HepG2 (cell line): ENCODE data around the gene SIX3. TPM values are rescaled to one million over a fixed set of nuclear protein-coding genes. Genes with fewer than 3 reads are reported as not detected.

ENCODE experiments used
- ATAC-seq: fragments of 200-7000 bp; cut with Tn5 transposase; 3 replicates; pipeline ENCODE4 v1.9.1; 2020; ENCODE audit warnings: mild to moderate bottlenecking, moderate library complexity
- BruUV-seq: library from RNA; stranded (reverse); fragments of 400-500 nt; replicated peaks from 2 replicates; lab custom pipeline; 2021; lab: Mats Ljungman, UMichigan
- CTCF ChIA-PET: fragments of 300-600 bp; formaldehyde crosslinking; extraction: SDS; loops from one replicate; lab custom pipeline; 2021; ENCODE audit warnings: low total read pairs, inconsistent platforms, low intra/inter-chr PET ratio; lab: Yijun Ruan, JAX
- POLR2A ChIA-PET: fragments of 350-600 bp; sonication (Branson Sonifier 250); formaldehyde crosslinking; loops from one replicate; lab custom pipeline; 2020; ENCODE audit warnings: antibody characterized with exemption, inconsistent platforms; lab: Yijun Ruan, JAX
- DNase-seq: peaks from one replicate; pipeline ENCODE4 v3.0.0-alpha.2; 2015; ENCODE audit warnings: low spot score
- FAIRE-seq: peaks from 3 replicates; lab custom pipeline; 2011; peaks lifted over from hg19 to GRCh38; lab: Jason Lieb, UNC
- H2AFZ ChIP-seq: one replicate; pipeline ENCODE4 v1.6.1; 2011; ENCODE audit warnings: low read length, inconsistent platforms
- H3K27ac ChIP-seq: fragments of 300-600 bp; 3 replicates; pipeline ENCODE4 v1.8.0; 2011; ENCODE audit warnings: mixed run types, mild to moderate bottlenecking, mixed read lengths, low read length, inconsistent platforms; ENCODE audit not compliant: insufficient read depth; ENCODE audit errors: extremely low read length
- H3K27me3 ChIP-seq, 2 experiments: fragments of 200-600 bp in 1 of 2; 2 replicates in 1 of 2; 3 replicates in 1 of 2; pipeline versions ENCODE4 v1.6.0 to v1.8.0; 2011; ENCODE audit warnings: low read length in 2 of 2, mild to moderate bottlenecking in 2 of 2, moderate library complexity in 2 of 2, inconsistent platforms in 1 of 2; ENCODE audit not compliant: insufficient read depth in 2 of 2, control insufficient read depth in 1 of 2
- H3K36me3 ChIP-seq, 2 experiments: fragments of 200-600 bp in 1 of 2; replicated peaks in 1 of 2; 2 replicates in 1 of 2; 3 replicates in 1 of 2; pipeline versions ENCODE4 v1.5.1 to v1.8.0; 2011; ENCODE audit warnings: low read length in 2 of 2, inconsistent platforms in 1 of 2; ENCODE audit not compliant: insufficient read depth in 2 of 2, control insufficient read depth in 1 of 2
- H3K4me1 ChIP-seq: 2 replicates; pipeline ENCODE4 v1.5.1; 2012; ENCODE audit warnings: low read length, inconsistent platforms; ENCODE audit not compliant: insufficient read depth
- H3K4me2 ChIP-seq: 2 replicates; pipeline ENCODE4 v1.6.0; 2011; ENCODE audit warnings: low read depth, low read length, inconsistent platforms
- H3K4me3 ChIP-seq, 3 experiments: fragments of 200-600 bp in 1 of 3; sonication (generic), shearing (Covaris generic) in 1 of 3; replicated peaks in 1 of 3; 2 replicates each; pipeline ENCODE4 v1.5.1; 2011 to 2016; ENCODE audit warnings: low read length in 3 of 3, inconsistent platforms in 2 of 3, low read depth in 2 of 3, mild to moderate bottlenecking in 2 of 3, control low read depth in 1 of 3, mixed read lengths in 1 of 3; ENCODE audit not compliant: insufficient read depth in 1 of 3
- H3K79me2 ChIP-seq: one replicate; pipeline ENCODE4 v1.6.1; 2011; ENCODE audit warnings: low read length, inconsistent platforms; ENCODE audit not compliant: insufficient read depth
- H3K9ac ChIP-seq: 2 replicates; pipeline ENCODE4 v1.6.0; 2011; ENCODE audit warnings: mild to moderate bottlenecking, low read depth, low read length, inconsistent platforms; ENCODE audit not compliant: insufficient read depth
- H3K9me3 ChIP-seq: 2 replicates; pipeline ENCODE4 v1.5.1; 2012; ENCODE audit warnings: mild to moderate bottlenecking, low read length
- H4K20me1 ChIP-seq: 2 replicates; pipeline ENCODE4 v1.6.0; 2011; ENCODE audit warnings: inconsistent platforms, mild to moderate bottlenecking, low read length, moderate library complexity; ENCODE audit not compliant: insufficient read depth
- BHLHE40 ChIP-seq: IDR thresholded peaks from 2 replicates; pipeline ENCODE4 v1.6.1; 2011; ENCODE audit warnings: low read length, improper control_type of control experiment
- ETV5 ChIP-seq: IDR thresholded peaks from 2 replicates; pipeline ENCODE4 v1.6.1; 2018; ENCODE audit warnings: missing biosample characterization, missing genetic modification reagents, inconsistent platforms, borderline replicate concordance
- FOXA1 ChIP-seq, 2 experiments: fragments of 450-650 bp in 1 of 2; sonication (generic) in 1 of 2; formaldehyde crosslinking in 1 of 2; IDR thresholded peaks; 2 replicates each; pipeline versions ENCODE4 v1.4.0 to v1.6.1; 2016 to 2020; ENCODE audit warnings: missing genetic modification reagents in 1 of 2
- FOXA3 ChIP-seq: IDR thresholded peaks from 2 replicates; pipeline ENCODE4 v1.6.1; 2016; ENCODE audit warnings: missing genetic modification reagents, missing compliant biosample characterization
- MXI1 ChIP-seq: IDR thresholded peaks from 3 replicates; pipeline ENCODE4 v1.6.1; 2012; ENCODE audit warnings: low read depth, low read length, inconsistent platforms, borderline replicate concordance
- NFKB2 ChIP-seq: sonication (generic); formaldehyde crosslinking; IDR thresholded peaks from 2 replicates; pipeline ENCODE4 v1.4.0; 2020; ENCODE audit warnings: missing genetic modification reagents, borderline replicate concordance
- POLR2A ChIP-seq, 2 experiments: IDR thresholded peaks; 2 replicates each; pipeline ENCODE4 v1.6.1; 2011; ENCODE audit warnings: low read depth in 2 of 2, low read length in 2 of 2, mild to moderate bottlenecking in 1 of 2, moderate library complexity in 1 of 2; ENCODE audit not compliant: insufficient read depth in 1 of 2
- RFXAP ChIP-seq: sonication (generic); formaldehyde crosslinking; IDR thresholded peaks from 2 replicates; pipeline ENCODE4 v1.4.0; 2020; ENCODE audit warnings: missing genetic modification reagents, borderline replicate concordance
- ZFY ChIP-seq: sonication (generic); formaldehyde crosslinking; IDR thresholded peaks from 2 replicates; pipeline ENCODE4 v1.4.0; 2020; ENCODE audit warnings: missing genetic modification reagents
- ZNF12 ChIP-seq: sonication (generic); formaldehyde crosslinking; IDR thresholded peaks from 2 replicates; pipeline ENCODE4 v1.5.0; 2020; ENCODE audit warnings: missing genetic modification reagents
- ZNF225 ChIP-seq: sonication (generic); formaldehyde crosslinking; IDR thresholded peaks from 2 replicates; pipeline ENCODE4 v1.4.0; 2020; ENCODE audit warnings: mild to moderate bottlenecking, missing genetic modification reagents
- ZNF746 ChIP-seq: sonication (generic); formaldehyde crosslinking; IDR thresholded peaks from 2 replicates; pipeline ENCODE4 v1.8.0; 2022; ENCODE audit warnings: mild to moderate bottlenecking, missing genetic modification reagents
- ZNF75D ChIP-seq: sonication (generic); formaldehyde crosslinking; IDR thresholded peaks from 2 replicates; pipeline ENCODE4 v1.8.1; 2023; ENCODE audit warnings: missing genetic modification reagents, mild to moderate bottlenecking, borderline replicate concordance
- WGBS: methylation state at CpG from one replicate; pipeline ENCODE4 v1.1.6; 2017; ENCODE audit warnings: low lambda C conversion rate; 5-methylcytosine and 5-hydroxymethylcytosine counted together
- in situ Hi-C: cut with HindIII; loops from 2 replicates; pipeline ENCODE4 v1.10.0; 2017; ENCODE audit warnings: low pct_unique_long_range_greater_than_20kb; ENCODE audit not compliant: extremely low pct_ligation_motif_present
- intact Hi-C: fragments of 100-400 bp; cut with micrococcal nuclease; formaldehyde crosslinking; loops from one replicate; pipeline ENCODE4 v1.10.0; 2022; ENCODE audit not compliant: unreplicated experiment
- polyA plus RNA-seq, 8 experiments: library from polyadenylated mRNA; depleted of rRNA in 3 of 8; stranded (reverse) in 7 of 8; unstranded in 1 of 8; fragments of >200 nt; fragmentation: Illumina TruSeq in 4 of 8; extraction: Trizol in 4 of 8; gene quantifications; 2 replicates each; pipeline versions ENCODE4 v1.2.1 to v1.2.3, GENCODE V29; 2011 to 2016; ENCODE audit warnings: low read depth in 4 of 8, missing spikeins in 1 of 8, mixed read lengths in 1 of 8; ENCODE audit not compliant: insufficient read depth in 1 of 8
- total RNA-seq, 5 experiments: library from RNA; depleted of rRNA; stranded (reverse); fragments of >200 nt; fragmentation: Illumina TruSeq; extraction: Trizol; gene quantifications; 2 replicates each; pipeline ENCODE4 v1.2.3, GENCODE V29; 2016; ENCODE audit warnings: low read depth in 1 of 5
- TF ChIP-seq, protein P1 (sequence below): sonication (generic); formaldehyde crosslinking; IDR thresholded peaks from 2 replicates; pipeline ENCODE4 v1.5.0; 2020; ENCODE audit warnings: missing genetic modification reagents
- TF ChIP-seq, protein P2 (sequence below): sonication (generic); formaldehyde crosslinking; IDR thresholded peaks from 2 replicates; pipeline ENCODE4 v1.4.0; 2020; ENCODE audit warnings: missing genetic modification reagents
- TF ChIP-seq, protein P3 (sequence below): sonication (generic); formaldehyde crosslinking; IDR thresholded peaks from 2 replicates; pipeline ENCODE4 v1.5.0; 2020; ENCODE audit warnings: missing genetic modification reagents, mild to moderate bottlenecking, borderline replicate concordance

SIX3 gene
- total and polyA plus RNA-seq, 2 of the 13 experiments (the other 11 are each of a cell fraction or from before 2014, with no cell fraction given) = not detected

DNA sequence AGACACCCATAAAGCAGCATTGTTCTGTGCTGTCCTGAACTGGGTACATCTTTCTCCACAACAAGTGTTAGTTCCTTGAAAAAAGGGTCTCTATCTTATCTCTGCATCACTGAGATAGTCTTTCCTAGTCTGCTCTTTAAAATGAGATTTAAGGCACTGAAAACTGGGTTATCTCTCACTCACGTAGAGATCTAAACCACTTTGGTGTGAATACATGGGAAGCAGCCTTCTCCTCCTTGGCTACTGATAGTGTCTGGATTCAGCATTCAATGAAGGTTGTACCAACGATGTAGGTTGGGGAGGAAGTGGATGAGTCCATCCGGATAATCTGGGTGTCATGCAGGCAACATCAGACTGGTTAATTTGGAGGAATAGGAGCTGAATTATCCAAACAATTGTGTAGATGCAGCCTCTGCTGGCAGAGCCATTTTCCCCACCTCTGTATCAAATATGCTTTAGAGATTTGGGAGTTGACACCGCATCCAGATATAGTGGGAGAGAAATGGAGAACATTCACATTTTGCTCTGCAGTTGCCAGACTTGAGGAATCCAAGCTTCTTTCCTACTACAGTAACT, 15.9 kb upstream of the SIX3 start:
- no peaks in the 10 kb centered on the region for H4K20me1 ChIP-seq
- no peak overlapping the region for H2AFZ ChIP-seq
- in situ Hi-C loops (no loop called here), intact Hi-C loops (no loop called here)
- peaks cover 1 to 59% of the 10 kb centered on the region in 2 experiments; a peak in 3 of 5 replicates for H3K27me3 ChIP-seq
- H3K79me2 ChIP-seq = no peaks in the 10 kb centered on the region
- ChIA-PET CTCF (no interaction called here), POLR2A (no interaction called here)
- H3K4me1 ChIP-seq = no peaks in the 10 kb centered on the region
- H3K9ac ChIP-seq = no peak overlapping the region
- no peak overlapping the region for H3K27ac ChIP-seq
- H3K4me2 ChIP-seq = no peak overlapping the region
- no peak for ATAC-seq
- no peak for DNase-seq
- H3K36me3 ChIP-seq = no peaks in the 10 kb centered on the region
- TF ChIP-seq ZFY (CRISPR knock-in tag) (no peak), ZNF225 (CRISPR knock-in tag) (no peak), FOXA3 (CRISPR knock-in tag) (no peak), ZNF12 (CRISPR knock-in tag) (no peak), ZNF75D (no peak)
- TF ChIP-seq, protein P1, sequence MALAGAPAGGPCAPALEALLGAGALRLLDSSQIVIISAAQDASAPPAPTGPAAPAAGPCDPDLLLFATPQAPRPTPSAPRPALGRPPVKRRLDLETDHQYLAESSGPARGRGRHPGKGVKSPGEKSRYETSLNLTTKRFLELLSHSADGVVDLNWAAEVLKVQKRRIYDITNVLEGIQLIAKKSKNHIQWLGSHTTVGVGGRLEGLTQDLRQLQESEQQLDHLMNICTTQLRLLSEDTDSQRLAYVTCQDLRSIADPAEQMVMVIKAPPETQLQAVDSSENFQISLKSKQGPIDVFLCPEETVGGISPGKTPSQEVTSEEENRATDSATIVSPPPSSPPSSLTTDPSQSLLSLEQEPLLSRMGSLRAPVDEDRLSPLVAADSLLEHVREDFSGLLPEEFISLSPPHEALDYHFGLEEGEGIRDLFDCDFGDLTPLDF (CRISPR knock-in tag) = no peak
- BruUV-seq = no TSS peak
- FAIRE-seq = no peak
- H3K4me3 ChIP-seq = no peak overlapping the region
- H3K9me3 ChIP-seq = no peaks in the 10 kb centered on the region
- WGBS = 15% methylated on average over 4 of the region's 4 CpGs

DNA sequence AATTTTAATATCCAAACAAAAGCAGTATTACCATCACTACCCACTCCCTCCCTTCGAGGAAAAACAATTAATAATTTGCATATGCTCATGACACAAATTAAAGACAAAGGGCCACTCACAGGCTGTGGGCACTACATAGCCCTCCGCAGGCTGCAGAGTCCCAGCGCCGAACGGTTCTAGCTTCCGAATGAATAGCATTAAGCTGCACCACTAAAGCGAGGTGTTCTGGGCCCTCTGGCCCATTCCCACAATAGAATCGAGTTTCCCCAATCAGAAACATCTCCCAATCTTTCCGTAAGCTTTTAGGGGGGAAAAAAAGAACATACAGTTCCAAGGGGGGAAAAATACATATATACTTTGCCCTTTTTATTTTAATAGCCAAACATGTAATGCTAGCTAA, 14.5 kb upstream of the SIX3 start:
- Histone ChIP-seq H4K20me1 (no peaks in the 10 kb centered on the region), H3K27ac (no peak overlapping the region), H3K79me2 (no peaks in the 10 kb centered on the region), H2AFZ (no peak overlapping the region), H3K9me3 (no peaks in the 10 kb centered on the region), H3K36me3 (no peaks in the 10 kb centered on the region), H3K27me3 (peaks cover 1 to 62% of the 10 kb centered on the region in 2 experiments; a peak in 4 of 5 replicates), H3K4me2 (no peak overlapping the region), H3K4me1 (no peaks in the 10 kb centered on the region), H3K9ac (no peak overlapping the region), H3K4me3 (no peak overlapping the region)
- CTCF ChIA-PET = no interaction called here
- FAIRE-seq (no peak), ATAC-seq (no peak), DNase-seq (no peak)
- in situ Hi-C loops = no loop called here
- POLR2A ChIA-PET = no interaction called here
- intact Hi-C loops = no loop called here
- BruUV-seq = no TSS peak
- 38% methylated on average over 9 of the region's 9 CpGs for WGBS
- no peak for TF ChIP-seq RFXAP (CRISPR knock-in tag)
- TF ChIP-seq NFKB2 = no peak
- TF ChIP-seq ZNF746 = no peak
- no peak for TF ChIP-seq ETV5 (CRISPR knock-in tag)
- TF ChIP-seq, protein P2, sequence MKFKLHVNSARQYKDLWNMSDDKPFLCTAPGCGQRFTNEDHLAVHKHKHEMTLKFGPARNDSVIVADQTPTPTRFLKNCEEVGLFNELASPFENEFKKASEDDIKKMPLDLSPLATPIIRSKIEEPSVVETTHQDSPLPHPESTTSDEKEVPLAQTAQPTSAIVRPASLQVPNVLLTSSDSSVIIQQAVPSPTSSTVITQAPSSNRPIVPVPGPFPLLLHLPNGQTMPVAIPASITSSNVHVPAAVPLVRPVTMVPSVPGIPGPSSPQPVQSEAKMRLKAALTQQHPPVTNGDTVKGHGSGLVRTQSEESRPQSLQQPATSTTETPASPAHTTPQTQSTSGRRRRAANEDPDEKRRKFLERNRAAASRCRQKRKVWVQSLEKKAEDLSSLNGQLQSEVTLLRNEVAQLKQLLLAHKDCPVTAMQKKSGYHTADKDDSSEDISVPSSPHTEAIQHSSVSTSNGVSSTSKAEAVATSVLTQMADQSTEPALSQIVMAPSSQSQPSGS (CRISPR knock-in tag) = no peak
- TF ChIP-seq BHLHE40 = no peak
- no peak for TF ChIP-seq MXI1
- TF ChIP-seq, protein P3, sequence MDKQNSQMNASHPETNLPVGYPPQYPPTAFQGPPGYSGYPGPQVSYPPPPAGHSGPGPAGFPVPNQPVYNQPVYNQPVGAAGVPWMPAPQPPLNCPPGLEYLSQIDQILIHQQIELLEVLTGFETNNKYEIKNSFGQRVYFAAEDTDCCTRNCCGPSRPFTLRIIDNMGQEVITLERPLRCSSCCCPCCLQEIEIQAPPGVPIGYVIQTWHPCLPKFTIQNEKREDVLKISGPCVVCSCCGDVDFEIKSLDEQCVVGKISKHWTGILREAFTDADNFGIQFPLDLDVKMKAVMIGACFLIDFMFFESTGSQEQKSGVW (CRISPR knock-in tag) = no peak
- no peak for TF ChIP-seq FOXA1 (IDR thresholded peaks at IDR 0.05)
- no peak for TF ChIP-seq FOXA1 (CRISPR knock-in tag; IDR thresholded peaks at IDR 0.05)
- no peak for TF ChIP-seq POLR2A (IDR thresholded peaks at IDR 0.05; ENCODE audit: insufficient read depth in 1 of 2, low read depth in 2 of 2, low read length in 2 of 2)
